Measurements from ENCODE around the gene NFX1.

DNA sequence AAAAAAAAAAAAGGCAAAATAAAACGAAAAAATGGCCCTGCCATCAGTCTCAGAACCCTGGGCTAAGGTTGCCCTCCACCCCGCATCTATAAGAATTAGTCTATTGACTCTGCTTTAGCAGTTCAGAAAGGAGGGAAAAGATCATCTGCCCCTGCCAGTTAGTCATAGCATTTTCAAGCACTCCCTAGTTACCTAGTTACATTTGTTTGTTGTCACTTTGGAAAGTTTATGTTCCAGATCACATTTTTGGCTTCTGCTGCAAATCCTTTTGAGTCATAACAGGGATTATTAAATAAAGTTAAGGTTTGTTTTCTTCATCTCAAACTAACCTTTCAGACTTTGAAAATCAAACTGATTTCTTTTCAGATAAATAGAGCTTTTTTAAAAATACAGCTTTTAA, 60.0 kb downstream of the NFX1 start:
- TF ChIP-seq, protein P1, sequence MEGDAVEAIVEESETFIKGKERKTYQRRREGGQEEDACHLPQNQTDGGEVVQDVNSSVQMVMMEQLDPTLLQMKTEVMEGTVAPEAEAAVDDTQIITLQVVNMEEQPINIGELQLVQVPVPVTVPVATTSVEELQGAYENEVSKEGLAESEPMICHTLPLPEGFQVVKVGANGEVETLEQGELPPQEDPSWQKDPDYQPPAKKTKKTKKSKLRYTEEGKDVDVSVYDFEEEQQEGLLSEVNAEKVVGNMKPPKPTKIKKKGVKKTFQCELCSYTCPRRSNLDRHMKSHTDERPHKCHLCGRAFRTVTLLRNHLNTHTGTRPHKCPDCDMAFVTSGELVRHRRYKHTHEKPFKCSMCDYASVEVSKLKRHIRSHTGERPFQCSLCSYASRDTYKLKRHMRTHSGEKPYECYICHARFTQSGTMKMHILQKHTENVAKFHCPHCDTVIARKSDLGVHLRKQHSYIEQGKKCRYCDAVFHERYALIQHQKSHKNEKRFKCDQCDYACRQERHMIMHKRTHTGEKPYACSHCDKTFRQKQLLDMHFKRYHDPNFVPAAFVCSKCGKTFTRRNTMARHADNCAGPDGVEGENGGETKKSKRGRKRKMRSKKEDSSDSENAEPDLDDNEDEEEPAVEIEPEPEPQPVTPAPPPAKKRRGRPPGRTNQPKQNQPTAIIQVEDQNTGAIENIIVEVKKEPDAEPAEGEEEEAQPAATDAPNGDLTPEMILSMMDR (IDR thresholded peaks at IDR 0.05): no peak
- TF ChIP-seq POLR2A (IDR thresholded peaks at IDR 0.05): no peak
- TF ChIP-seq POLR2AphosphoS5 (IDR thresholded peaks at IDR 0.05): peak in 2 of 3 donors; percentile 43 to 66
- no peak for TF ChIP-seq EP300 (IDR thresholded peaks at IDR 0.05)

Measured in stomach (tissue), 4 donors.